GM23338 (cell line): Measurements from ENCODE around the gene BORCS8. TPM values are rescaled to one million over a fixed set of nuclear protein-coding genes. Genes with fewer than 3 reads are reported as not detected.
A peak's percentile ranks its signal among the peaks of the same experiment; 100 is the strongest.
"Not testable (repeated sequence)": the region's sequence is repeated elsewhere in the genome, so short reads cannot be mapped to it uniquely, and the experiment has no call there.

Experiments
- ATAC-seq: fragments of 200-7000 bp; cut with Tn5 transposase; 3 replicates; pipeline ENCODE4 v1.9.1; 2020
- DNase-seq: peaks from one replicate; pipeline ENCODE4 v3.0.0-alpha.2; 2015; ENCODE audit warnings: low spot score
- H2AFZ ChIP-seq: fragments of 200-600 bp; sonication (generic); 2 replicates; pipeline ENCODE4 v1.8.0; 2016; ENCODE audit warnings: antibody characterized with exemption, mild to moderate bottlenecking, moderate library complexity
- H3F3A ChIP-seq: fragments of 200-600 bp; sonication (generic); replicated peaks from 2 replicates; pipeline ENCODE4 v1.8.0; 2017; ENCODE audit warnings: antibody characterized with exemption, mixed run types, low read depth
- H3K27ac ChIP-seq: fragments of 200-600 bp; sonication (generic); 2 replicates; pipeline ENCODE4 v1.6.1; 2016; ENCODE audit warnings: low read depth
- H3K27me3 ChIP-seq: fragments of 200-600 bp; sonication (generic); 2 replicates; pipeline ENCODE4 v1.8.0; 2016; ENCODE audit warnings: mild to moderate bottlenecking, mixed run types, moderate library complexity; ENCODE audit not compliant: insufficient read depth
- H3K36me3 ChIP-seq: fragments of 200-600 bp; sonication (generic); 2 replicates; pipeline ENCODE4 v1.8.0; 2016; ENCODE audit warnings: mild to moderate bottlenecking; ENCODE audit not compliant: insufficient read depth
- H3K4me1 ChIP-seq: fragments of 200-600 bp; sonication (generic); 2 replicates; pipeline ENCODE4 v1.8.0; 2016; ENCODE audit warnings: mild to moderate bottlenecking, moderate library complexity; ENCODE audit not compliant: insufficient read depth
- H3K4me2 ChIP-seq: fragments of 200-600 bp; sonication (generic); 2 replicates; pipeline ENCODE4 v1.7.1; 2017; ENCODE audit warnings: mixed run types
- H3K4me3 ChIP-seq: fragments of 200-600 bp; sonication (generic); 2 replicates; pipeline ENCODE4 v1.6.1; 2016; ENCODE audit warnings: mixed run types
- H3K79me2 ChIP-seq: fragments of 200-600 bp; sonication (generic); replicated peaks from 2 replicates; pipeline ENCODE4 v1.8.0; 2017; ENCODE audit warnings: mild to moderate bottlenecking; ENCODE audit not compliant: insufficient read depth
- H3K9me2 ChIP-seq: fragments of 200-600 bp; sonication (generic); 2 replicates; pipeline ENCODE4 v1.8.0; 2017; ENCODE audit not compliant: insufficient read depth
- H4K20me1 ChIP-seq: fragments of 200-600 bp; sonication (generic); replicated peaks from 2 replicates; pipeline ENCODE4 v1.8.0; 2017; ENCODE audit warnings: mild to moderate bottlenecking; ENCODE audit not compliant: insufficient read depth
- H3K27ac Mint-ChIP-seq: 2 replicates; pipeline ENCODE4 v1.8.0; 2020; ENCODE audit warnings: inconsistent platforms, mild to moderate bottlenecking, moderate library complexity, mixed read lengths
- H3K27me3 Mint-ChIP-seq: 3 replicates; pipeline ENCODE4 v1.8.0; 2022; ENCODE audit warnings: low read depth, mild to moderate bottlenecking, moderate library complexity, mixed read lengths, inconsistent platforms; ENCODE audit not compliant: insufficient read depth, poor library complexity
- H3K36me3 Mint-ChIP-seq: 3 replicates; pipeline ENCODE4 v1.8.0; 2021; ENCODE audit warnings: low read depth, mild to moderate bottlenecking, inconsistent platforms, moderate library complexity, mixed read lengths
- H3K4me1 Mint-ChIP-seq: 3 replicates; pipeline ENCODE4 v1.8.0; 2020; ENCODE audit warnings: mild to moderate bottlenecking, inconsistent platforms, mixed read lengths
- H3K4me3 Mint-ChIP-seq: 3 replicates; pipeline ENCODE4 v1.8.0; 2021; ENCODE audit warnings: moderate library complexity, mild to moderate bottlenecking, inconsistent platforms, mixed read lengths
- H3K9me3 Mint-ChIP-seq: 3 replicates; pipeline ENCODE4 v1.8.0; 2020; ENCODE audit warnings: moderate library complexity, mild to moderate bottlenecking, inconsistent platforms, mixed read lengths
- CREB1 ChIP-seq: fragments of 250-450 bp; sonication (Bioruptor Pico); IDR thresholded peaks from 2 replicates; pipeline ENCODE4 v1.5.0; 2020; ENCODE audit warnings: low read depth, mild to moderate bottlenecking, moderate library complexity
- EZH2 ChIP-seq: fragments of 200-600 bp; sonication (generic); IDR thresholded peaks from one replicate; pipeline ENCODE4 v1.8.0; 2017; ENCODE audit warnings: antibody characterized with exemption, mild to moderate bottlenecking, low read depth; ENCODE audit not compliant: unreplicated experiment
- polyA plus RNA-seq: library from polyadenylated mRNA; unstranded; fragments of >200 nt; fragmentation: Nextera tagmentation; extraction: Ambion mirVana; gene quantifications from 2 replicates; pipeline ENCODE4 v1.2.1, GENCODE V29; 2016
- total RNA-seq: library from RNA; depleted of rRNA; stranded (reverse); fragments of >200 nt; shearing (Covaris generic); gene quantifications from 2 replicates; pipeline ENCODE4 v1.2.3, GENCODE V29; 2014
- TF ChIP-seq, protein P1 (sequence below): fragments of 250-450 bp; sonication (Bioruptor Pico); IDR thresholded peaks from 2 replicates; pipeline ENCODE4 v1.5.0; 2020; ENCODE audit warnings: mild to moderate bottlenecking, moderate library complexity

Gene BORCS8
- total and polyA plus RNA-seq, 2 experiments from 2014 or later = 15.1 to 18.8 TPM

DNA sequence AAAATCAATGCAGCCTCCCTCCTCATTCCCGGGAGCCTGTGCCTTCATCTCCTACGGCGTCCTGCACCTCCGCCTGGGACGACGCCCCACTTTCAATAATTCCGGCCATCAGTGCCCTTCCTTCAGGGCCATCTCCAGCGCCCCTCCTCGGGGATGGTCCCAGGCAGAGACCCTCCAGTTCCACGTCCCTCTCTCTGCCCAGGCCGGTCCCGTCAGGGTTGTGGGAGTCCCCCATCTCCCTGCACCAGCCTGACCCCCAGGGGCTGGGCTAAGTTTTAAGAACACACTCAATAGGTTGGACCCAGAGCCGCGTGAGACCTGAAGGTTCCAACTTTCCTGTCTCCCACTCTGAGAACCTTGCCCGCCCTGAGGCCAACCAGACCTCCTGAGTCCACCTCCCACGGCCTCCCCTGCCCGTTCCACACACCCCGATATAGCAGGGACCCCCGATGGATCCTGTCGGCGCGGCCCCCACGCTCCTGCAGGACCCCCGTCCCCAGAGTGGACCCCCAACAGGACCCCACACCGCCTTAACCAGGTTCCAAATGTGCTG, 54.3 kb downstream of the BORCS8 start (continued):
- TF ChIP-seq, protein P1, sequence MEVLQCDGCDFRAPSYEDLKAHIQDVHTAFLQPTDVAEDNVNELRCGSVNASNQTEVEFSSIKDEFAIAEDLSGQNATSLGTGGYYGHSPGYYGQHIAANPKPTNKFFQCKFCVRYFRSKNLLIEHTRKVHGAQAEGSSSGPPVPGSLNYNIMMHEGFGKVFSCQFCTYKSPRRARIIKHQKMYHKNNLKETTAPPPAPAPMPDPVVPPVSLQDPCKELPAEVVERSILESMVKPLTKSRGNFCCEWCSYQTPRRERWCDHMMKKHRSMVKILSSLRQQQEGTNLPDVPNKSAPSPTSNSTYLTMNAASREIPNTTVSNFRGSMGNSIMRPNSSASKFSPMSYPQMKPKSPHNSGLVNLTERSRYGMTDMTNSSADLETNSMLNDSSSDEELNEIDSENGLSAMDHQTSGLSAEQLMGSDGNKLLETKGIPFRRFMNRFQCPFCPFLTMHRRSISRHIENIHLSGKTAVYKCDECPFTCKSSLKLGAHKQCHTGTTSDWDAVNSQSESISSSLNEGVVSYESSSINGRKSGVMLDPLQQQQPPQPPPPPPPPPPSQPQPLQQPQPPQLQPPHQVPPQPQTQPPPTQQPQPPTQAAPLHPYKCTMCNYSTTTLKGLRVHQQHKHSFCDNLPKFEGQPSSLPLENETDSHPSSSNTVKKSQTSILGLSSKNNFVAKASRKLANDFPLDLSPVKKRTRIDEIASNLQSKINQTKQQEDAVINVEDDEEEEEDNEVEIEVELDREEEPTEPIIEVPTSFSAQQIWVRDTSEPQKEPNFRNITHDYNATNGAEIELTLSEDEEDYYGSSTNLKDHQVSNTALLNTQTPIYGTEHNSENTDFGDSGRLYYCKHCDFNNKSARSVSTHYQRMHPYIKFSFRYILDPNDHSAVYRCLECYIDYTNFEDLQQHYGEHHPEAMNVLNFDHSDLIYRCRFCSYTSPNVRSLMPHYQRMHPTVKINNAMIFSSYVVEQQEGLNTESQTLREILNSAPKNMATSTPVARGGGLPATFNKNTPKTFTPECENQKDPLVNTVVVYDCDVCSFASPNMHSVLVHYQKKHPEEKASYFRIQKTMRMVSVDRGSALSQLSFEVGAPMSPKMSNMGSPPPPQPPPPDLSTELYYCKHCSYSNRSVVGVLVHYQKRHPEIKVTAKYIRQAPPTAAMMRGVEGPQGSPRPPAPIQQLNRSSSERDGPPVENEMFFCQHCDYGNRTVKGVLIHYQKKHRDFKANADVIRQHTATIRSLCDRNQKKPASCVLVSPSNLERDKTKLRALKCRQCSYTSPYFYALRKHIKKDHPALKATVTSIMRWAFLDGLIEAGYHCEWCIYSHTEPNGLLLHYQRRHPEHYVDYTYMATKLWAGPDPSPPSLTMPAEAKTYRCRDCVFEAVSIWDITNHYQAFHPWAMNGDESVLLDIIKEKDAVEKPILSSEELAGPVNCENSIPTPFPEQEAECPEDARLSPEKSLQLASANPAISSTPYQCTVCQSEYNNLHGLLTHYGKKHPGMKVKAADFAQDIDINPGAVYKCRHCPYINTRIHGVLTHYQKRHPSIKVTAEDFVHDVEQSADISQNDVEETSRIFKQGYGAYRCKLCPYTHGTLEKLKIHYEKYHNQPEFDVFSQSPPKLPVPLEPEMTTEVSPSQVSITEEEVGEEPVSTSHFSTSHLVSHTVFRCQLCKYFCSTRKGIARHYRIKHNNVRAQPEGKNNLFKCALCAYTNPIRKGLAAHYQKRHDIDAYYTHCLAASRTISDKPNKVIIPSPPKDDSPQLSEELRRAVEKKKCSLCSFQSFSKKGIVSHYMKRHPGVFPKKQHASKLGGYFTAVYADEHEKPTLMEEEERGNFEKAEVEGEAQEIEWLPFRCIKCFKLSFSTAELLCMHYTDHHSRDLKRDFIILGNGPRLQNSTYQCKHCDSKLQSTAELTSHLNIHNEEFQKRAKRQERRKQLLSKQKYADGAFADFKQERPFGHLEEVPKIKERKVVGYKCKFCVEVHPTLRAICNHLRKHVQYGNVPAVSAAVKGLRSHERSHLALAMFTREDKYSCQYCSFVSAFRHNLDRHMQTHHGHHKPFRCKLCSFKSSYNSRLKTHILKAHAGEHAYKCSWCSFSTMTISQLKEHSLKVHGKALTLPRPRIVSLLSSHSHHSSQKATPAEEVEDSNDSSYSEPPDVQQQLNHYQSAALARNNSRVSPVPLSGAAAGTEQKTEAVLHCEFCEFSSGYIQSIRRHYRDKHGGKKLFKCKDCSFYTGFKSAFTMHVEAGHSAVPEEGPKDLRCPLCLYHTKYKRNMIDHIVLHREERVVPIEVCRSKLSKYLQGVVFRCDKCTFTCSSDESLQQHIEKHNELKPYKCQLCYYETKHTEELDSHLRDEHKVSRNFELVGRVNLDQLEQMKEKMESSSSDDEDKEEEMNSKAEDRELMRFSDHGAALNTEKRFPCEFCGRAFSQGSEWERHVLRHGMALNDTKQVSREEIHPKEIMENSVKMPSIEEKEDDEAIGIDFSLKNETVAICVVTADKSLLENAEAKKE (CRISPR knock-in tag) = no peak
- TF ChIP-seq CREB1 (CRISPR knock-in tag) (no peak), EZH2 (no peak)

DNA sequence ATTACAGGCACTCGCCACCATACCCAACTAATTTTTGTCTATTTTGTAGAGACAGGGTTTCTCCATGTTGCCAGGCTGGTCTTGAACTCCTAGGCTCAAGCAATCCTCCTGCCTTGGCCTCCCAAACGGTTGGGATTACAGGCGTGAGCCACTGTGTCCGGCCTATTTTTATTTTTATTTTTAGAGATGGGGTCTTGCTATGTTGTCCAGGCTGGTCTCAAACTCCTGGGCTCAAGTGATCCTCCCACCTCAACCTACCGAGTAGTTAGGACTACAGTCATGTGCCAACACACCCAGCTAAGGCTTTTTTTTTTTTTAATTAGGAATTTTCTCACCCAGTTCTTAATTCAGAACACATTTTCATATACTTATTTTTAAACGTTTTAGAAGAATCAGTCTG, 56.2 kb downstream of the BORCS8 start:
- peaks cover 33% of the 10 kb centered on the region for H3K27me3 Mint-ChIP-seq
- not testable (repeated sequence) for H3K4me3 Mint-ChIP-seq, H3K27ac ChIP-seq, H3K9me2 ChIP-seq, ATAC-seq, H3K36me3 ChIP-seq, H2AFZ ChIP-seq, H3K4me1 Mint-ChIP-seq, H3K27ac Mint-ChIP-seq, H3K79me2 ChIP-seq, H3K4me3 ChIP-seq, DNase-seq, H3K27me3 ChIP-seq, H3K4me1 ChIP-seq
- H3K36me3 Mint-ChIP-seq = peaks cover 33% of the 10 kb centered on the region
- peaks cover 10% of the 10 kb centered on the region; the same call in 1 of the 2 replicates for H3F3A ChIP-seq
- H3K9me3 Mint-ChIP-seq = peaks cover 24% of the 10 kb centered on the region
- peak overlapping the region; percentile 67; the same call in 1 of the 2 replicates for H3K4me2 ChIP-seq
- peaks cover 13% of the 10 kb centered on the region; the same call in 1 of the 2 replicates for H4K20me1 ChIP-seq
